T-helper 1 cell treated with Interleukin-12 subunit alpha and Interleukin-12 subunit beta and Interleukin-4 antibody, amounts not matched to agents 30 μg/mL and 1 μg/mL, for 36 hours (primary cell): ENCODE measurements around the gene RINL.
"Not testable (repeated sequence)": the region's sequence is repeated elsewhere in the genome, so short reads cannot be mapped to it uniquely, and the experiment has no call there.

Experiments
- H3K27ac Mint-ChIP-seq: one replicate; pipeline ENCODE4 v1.8.0; 2021; ENCODE audit warnings: mild to moderate bottlenecking, mixed read lengths
- H3K27me3 Mint-ChIP-seq: one replicate; pipeline ENCODE4 v1.8.0; 2021; ENCODE audit warnings: low read depth, mixed read lengths
- H3K36me3 Mint-ChIP-seq: one replicate; pipeline ENCODE4 v1.8.0; 2021; ENCODE audit warnings: low read depth, mixed read lengths
- H3K4me1 Mint-ChIP-seq: one replicate; pipeline ENCODE4 v1.8.0; 2021; ENCODE audit warnings: low read depth, mixed read lengths
- H3K4me3 Mint-ChIP-seq: one replicate; pipeline ENCODE4 v1.8.0; 2021; ENCODE audit warnings: mild to moderate bottlenecking, moderate library complexity, mixed read lengths
- H3K9me3 Mint-ChIP-seq: one replicate; pipeline ENCODE4 v1.8.0; 2021; ENCODE audit warnings: mixed read lengths

RINL gene

GRCh38 chr19:38840583-38840968 lies 37.5 kb downstream of the RINL start:
- no peaks in the 10 kb centered on the region for H3K9me3 Mint-ChIP-seq
- peaks cover 49% of the 10 kb centered on the region for H3K4me1 Mint-ChIP-seq
- peak overlapping the region; percentile 80 for H3K27ac Mint-ChIP-seq
- no peaks in the 10 kb centered on the region for H3K27me3 Mint-ChIP-seq
- H3K36me3 Mint-ChIP-seq = peaks cover 72% of the 10 kb centered on the region
- H3K4me3 Mint-ChIP-seq = peak overlapping the region; percentile 73

- peaks cover 45% of the 10 kb centered on the region for H3K4me1 Mint-ChIP-seq
- no peaks in the 10 kb centered on the region for H3K9me3 Mint-ChIP-seq
- H3K4me3 Mint-ChIP-seq = no peak overlapping the region
- H3K36me3 Mint-ChIP-seq = peaks cover 71% of the 10 kb centered on the region
- H3K27ac Mint-ChIP-seq = no peak overlapping the region
- no peaks in the 10 kb centered on the region for H3K27me3 Mint-ChIP-seq
These were observed 38.1 kb downstream of the RINL start for GRCh38 chr19:38839816-38840582.

- Mint-ChIP-seq H3K4me3 (no peak overlapping the region), H3K4me1 (peaks cover 40% of the 10 kb centered on the region), H3K27me3 (no peaks in the 10 kb centered on the region), H3K9me3 (no peaks in the 10 kb centered on the region), H3K36me3 (peaks cover 66% of the 10 kb centered on the region), H3K27ac (peak overlapping the region; percentile 77)
These were observed 38.9 kb downstream of the RINL start for GRCh38 chr19:38838986-38839761.

- Mint-ChIP-seq H3K27me3 (no peaks in the 10 kb centered on the region), H3K4me3 (no peak overlapping the region), H3K9me3 (no peaks in the 10 kb centered on the region), H3K36me3 (peaks cover 58% of the 10 kb centered on the region), H3K4me1 (peaks cover 34% of the 10 kb centered on the region), H3K27ac (no peak overlapping the region)
These were observed 39.7 kb downstream of the RINL start for GRCh38 chr19:38838208-38838985.

GRCh38 chr19:38837656-38838121 lies 40.4 kb downstream of the RINL start:
- peaks cover 52% of the 10 kb centered on the region for H3K36me3 Mint-ChIP-seq
- H3K27ac Mint-ChIP-seq = no peak overlapping the region
- H3K27me3 Mint-ChIP-seq = no peaks in the 10 kb centered on the region
- H3K9me3 Mint-ChIP-seq = no peaks in the 10 kb centered on the region
- H3K4me1 Mint-ChIP-seq = peaks cover 27% of the 10 kb centered on the region
- H3K4me3 Mint-ChIP-seq = no peak overlapping the region

GRCh38 chr19:38836983-38837626 lies 41.0 kb downstream of the RINL start:
- Mint-ChIP-seq H3K4me3 (no peak overlapping the region), H3K27ac (no peak overlapping the region), H3K36me3 (peaks cover 46% of the 10 kb centered on the region), H3K27me3 (no peaks in the 10 kb centered on the region), H3K4me1 (peaks cover 25% of the 10 kb centered on the region), H3K9me3 (no peaks in the 10 kb centered on the region)

- Mint-ChIP-seq H3K9me3 (no peaks in the 10 kb centered on the region), H3K36me3 (peaks cover 41% of the 10 kb centered on the region), H3K27me3 (no peaks in the 10 kb centered on the region), H3K27ac (no peak overlapping the region), H3K4me1 (peaks cover 24% of the 10 kb centered on the region), H3K4me3 (no peak overlapping the region)
These were observed 41.7 kb downstream of the RINL start for GRCh38 chr19:38836159-38836982.

GRCh38 chr19:38834590-38834989 lies 43.5 kb downstream of the RINL start:
- peaks cover 30% of the 10 kb centered on the region for H3K4me1 Mint-ChIP-seq
- peak overlapping the region; percentile 9 for H3K27ac Mint-ChIP-seq
- peaks cover 39% of the 10 kb centered on the region for H3K36me3 Mint-ChIP-seq
- H3K27me3 Mint-ChIP-seq = no peaks in the 10 kb centered on the region
- no peaks in the 10 kb centered on the region for H3K9me3 Mint-ChIP-seq
- H3K4me3 Mint-ChIP-seq = no peak overlapping the region

- Mint-ChIP-seq H3K4me3 (no peak overlapping the region), H3K27me3 (no peaks in the 10 kb centered on the region), H3K4me1 (peaks cover 28% of the 10 kb centered on the region), H3K27ac (no peak overlapping the region), H3K36me3 (peaks cover 34% of the 10 kb centered on the region), H3K9me3 (no peaks in the 10 kb centered on the region)
These were observed 44.0 kb downstream of the RINL start for GRCh38 chr19:38834104-38834490.

GRCh38 chr19:38833092-38833425 lies 45.0 kb downstream of the RINL start:
- Mint-ChIP-seq H3K4me1 (peaks cover 28% of the 10 kb centered on the region), H3K27me3 (no peaks in the 10 kb centered on the region), H3K4me3 (no peak overlapping the region), H3K36me3 (peaks cover 32% of the 10 kb centered on the region), H3K9me3 (no peaks in the 10 kb centered on the region), H3K27ac (no peak overlapping the region)

GRCh38 chr19:38831142-38831605 lies 46.9 kb downstream of the RINL start:
- Mint-ChIP-seq H3K4me3 (peak overlapping the region; percentile 96), H3K27ac (peak overlapping the region; percentile 88), H3K27me3 (no peaks in the 10 kb centered on the region), H3K36me3 (peaks cover 33% of the 10 kb centered on the region), H3K4me1 (peaks cover 33% of the 10 kb centered on the region), H3K9me3 (no peaks in the 10 kb centered on the region)

GRCh38 chr19:38830039-38830733 lies 47.9 kb downstream of the RINL start:
- Mint-ChIP-seq H3K4me1 (peaks cover 33% of the 10 kb centered on the region), H3K9me3 (no peaks in the 10 kb centered on the region), H3K36me3 (peaks cover 26% of the 10 kb centered on the region), H3K27ac (peak overlapping the region; percentile 88), H3K4me3 (peak overlapping the region; percentile 96), H3K27me3 (no peaks in the 10 kb centered on the region)

GRCh38 chr19:38829203-38829602 lies 48.9 kb downstream of the RINL start:
- not testable (repeated sequence) for H3K9me3 Mint-ChIP-seq, H3K4me3 Mint-ChIP-seq, H3K27me3 Mint-ChIP-seq, H3K27ac Mint-ChIP-seq
- Mint-ChIP-seq H3K36me3 (peaks cover 34% of the 10 kb centered on the region), H3K4me1 (peaks cover 33% of the 10 kb centered on the region)
